Left lung (tissue), 14 donors: ENCODE measurements around the gene CEP57. TPM values are rescaled to one million over a fixed set of nuclear protein-coding genes. Genes with fewer than 3 reads are reported as not detected.

Source experiments
- ATAC-seq: fragments of 200-7000 bp; cut with Tn5 transposase; one replicate; pipeline ENCODE4 v1.9.1; 2020; ENCODE audit warnings: moderate library complexity
- DNase-seq, 4 donors: peaks; one replicate each; pipeline ENCODE4 v3.0.0-alpha.2; 2013 to 2020
- H3K27ac ChIP-seq, 2 donors: fragments of 200-600 bp; sonication (generic) in 1 of 2; one replicate each; pipeline versions ENCODE4 v1.5.0 to v1.8.0; 2020 to 2021
- H3K27me3 ChIP-seq, 2 donors: fragments of 200-600 bp; sonication (generic) in 1 of 2; one replicate each; pipeline versions ENCODE4 v1.5.0 to v1.8.0; 2020 to 2021
- H3K36me3 ChIP-seq, 2 donors: fragments of 200-600 bp; sonication (generic) in 1 of 2; one replicate each; pipeline versions ENCODE4 v1.5.0 to v1.8.0; 2020 to 2021
- H3K4me1 ChIP-seq, 2 donors: fragments of 200-600 bp; one replicate each; pipeline ENCODE4 v1.8.0; 2021
- H3K4me3 ChIP-seq, 2 donors: fragments of 200-600 bp; sonication (generic) in 1 of 2; one replicate each; pipeline versions ENCODE4 v1.5.0 to v1.8.0; 2020 to 2021; ENCODE audit warnings: mild to moderate bottlenecking in 1 of 2
- H3K9me3 ChIP-seq, 2 donors: fragments of 200-600 bp; sonication (generic) in 1 of 2; one replicate each; pipeline versions ENCODE4 v1.5.0 to v1.8.0; 2020 to 2021
- CTCF ChIP-seq, 2 donors: fragments of 200-600 bp; sonication (generic) in 1 of 2; IDR thresholded peaks; one replicate each; pipeline versions ENCODE4 v1.5.0 to v1.8.0; 2021; ENCODE audit warnings: antibody characterized with exemption in 2 of 2
- intact Hi-C, 2 donors: fragments of 100-400 bp; cut with DNase I; formaldehyde crosslinking; loops; one replicate each; pipeline versions ENCODE4 v1.11.2 to v1.14.2; 2022
- long read RNA-seq, 12 donors: library from polyadenylated mRNA in 2 of 12; unstranded in 2 of 12; transcript quantifications; one replicate each; pipeline ENCODE4 v2.0.0 and lab custom pipeline, GENCODE V29; 2019 to 2026
- polyA plus RNA-seq, 6 donors: library from polyadenylated mRNA; unstranded; fragments of 120-200 nt; gene quantifications; one replicate each; pipeline ENCODE4 v1.2.1, GENCODE V29; 2013; ENCODE audit not compliant: insufficient read length in 6 of 6
- total RNA-seq, 2 donors: library from RNA; stranded (reverse); fragmentation: NEBNext Ultra II Directional; extraction: Animal tissue kit (Norgen Biotek cat#: 25700); gene quantifications; one replicate each; pipeline ENCODE4 v1.2.1, GENCODE V29; 2021
- donor health status: DM: no; HTN: yes; CAD: no.
- donor health status: DM: no; HTN: no; CAD: no.

CEP57 gene
- 10 to 100 TPM; 28.3 to 37.1 TPM for total RNA-seq
- polyA plus RNA-seq: 100 to 1,000 TPM; 102 to 148 (median 117) TPM
- long read RNA-seq, donor 1, transcript CEP57-210 (7 exons, 2,084 nt): major isoform, 22 of 67 reads
- long read RNA-seq, donor 1, transcript CEP57-209 (3 exons, 2,632 nt): minor isoform, 18 of 67 reads
- long read RNA-seq, donor 1, transcript CEP57-202 (11 exons, 3,178 nt): minor isoform, 6 of 67 reads
- long read RNA-seq, donor 1, partial matches to known transcripts: 20 of 67 reads
- long read RNA-seq, donor 1, other reads (novel, unspliced or antisense): 0 of 67 reads
- long read RNA-seq, donor 2, transcript CEP57-209 (3 exons, 2,632 nt): major isoform, 24 of 60 reads
- long read RNA-seq, donor 2, transcript CEP57-210 (7 exons, 2,084 nt): minor isoform, 15 of 60 reads
- long read RNA-seq, donor 2, partial matches to known transcripts: 11 of 60 reads
- long read RNA-seq, donor 2, other reads (novel, unspliced or antisense): 5 of 60 reads
- long read RNA-seq, donor 3, transcript CEP57-210 (7 exons, 2,084 nt): major isoform, 8 of 22 reads
- long read RNA-seq, donor 3, transcript CEP57-209 (3 exons, 2,632 nt): major isoform, 8 of 22 reads
- long read RNA-seq, donor 3, transcript CEP57-202 (11 exons, 3,178 nt): minor isoform, 5 of 22 reads
- long read RNA-seq, donor 3, partial matches to known transcripts: 0 of 22 reads
- long read RNA-seq, donor 3, other reads (novel, unspliced or antisense): 0 of 22 reads
- long read RNA-seq, donor 4, transcript CEP57-210 (7 exons, 2,084 nt): major isoform, 15 of 32 reads
- long read RNA-seq, donor 4, partial matches to known transcripts: 11 of 32 reads
- long read RNA-seq, donor 4, other reads (novel, unspliced or antisense): 5 of 32 reads
- long read RNA-seq, donor 5, transcript CEP57-202 (11 exons, 3,178 nt): minor isoform, 8 of 49 reads
- long read RNA-seq, donor 5, transcript CEP57-210 (7 exons, 2,084 nt): major isoform, 14 of 49 reads
- long read RNA-seq, donor 5, transcript CEP57-209 (3 exons, 2,632 nt): minor isoform, 9 of 49 reads
- long read RNA-seq, donor 5, partial matches to known transcripts: 17 of 49 reads
- long read RNA-seq, donor 5, other reads (novel, unspliced or antisense): 0 of 49 reads
- long read RNA-seq, donor 6, transcript CEP57-209 (3 exons, 2,632 nt): minor isoform, 9 of 44 reads
- long read RNA-seq, donor 6, transcript CEP57-202 (11 exons, 3,178 nt): major isoform, 11 of 44 reads
- long read RNA-seq, donor 6, transcript CEP57-210 (7 exons, 2,084 nt): minor isoform, 7 of 44 reads
- long read RNA-seq, donor 6, partial matches to known transcripts: 17 of 44 reads
- long read RNA-seq, donor 6, other reads (novel, unspliced or antisense): 0 of 44 reads
- long read RNA-seq, donor 7, transcript CEP57-210 (7 exons, 2,084 nt): minor isoform, 6 of 26 reads
- long read RNA-seq, donor 7, transcript CEP57-209 (3 exons, 2,632 nt): major isoform, 13 of 26 reads
- long read RNA-seq, donor 7, transcript CEP57-202 (11 exons, 3,178 nt): minor isoform, 7 of 26 reads
- long read RNA-seq, donor 7, partial matches to known transcripts: 0 of 26 reads
- long read RNA-seq, donor 7, other reads (novel, unspliced or antisense): 0 of 26 reads
- long read RNA-seq, donor 8, transcript CEP57-209 (3 exons, 2,632 nt): major isoform, 15 of 22 reads
- long read RNA-seq, donor 8, partial matches to known transcripts: 0 of 22 reads
- long read RNA-seq, donor 8, other reads (novel, unspliced or antisense): 0 of 22 reads
- long read RNA-seq, donor 9: 0 reads
- long read RNA-seq, donor 10, transcript CEP57-210 (7 exons, 2,084 nt): major isoform, 13 of 16 reads
- long read RNA-seq, donor 10, partial matches to known transcripts: 2 of 16 reads
- long read RNA-seq, donor 10, other reads (novel, unspliced or antisense): 0 of 16 reads
- long read RNA-seq, donor 11, transcript CEP57-210 (7 exons, 2,084 nt): major isoform, 15 of 31 reads
- long read RNA-seq, donor 11, transcript CEP57-209 (3 exons, 2,632 nt): minor isoform, 10 of 31 reads
- long read RNA-seq, donor 11, transcript CEP57-202 (11 exons, 3,178 nt): minor isoform, 5 of 31 reads
- long read RNA-seq, donor 11, partial matches to known transcripts: 0 of 31 reads
- long read RNA-seq, donor 11, other reads (novel, unspliced or antisense): 0 of 31 reads
- long read RNA-seq, donor 12, transcript CEP57-202 (11 exons, 3,178 nt): minor isoform, 5 of 34 reads
- long read RNA-seq, donor 12, transcript CEP57-209 (3 exons, 2,632 nt): major isoform, 10 of 34 reads
- long read RNA-seq, donor 12, transcript CEP57-210 (7 exons, 2,084 nt): minor isoform, 9 of 34 reads
- long read RNA-seq, donor 12, partial matches to known transcripts: 10 of 34 reads
- long read RNA-seq, donor 12, other reads (novel, unspliced or antisense): 0 of 34 reads

GRCh38 chr11:95790123-95790932, at the start of gene CEP57:
TSS of gene CEP57 (plus strand) at chr11:95790498. CDS start at chr11:95790699, 201 bp downstream.
- peaks cover 0 to 22% of the 10 kb centered on the region in 2 donors for H3K36me3 ChIP-seq
- H3K4me1 ChIP-seq: peaks cover 12 to 35% of the 10 kb centered on the region in 2 donors
- peak within 1 kb of the TSS; percentile 93 to 95 for H3K4me3 ChIP-seq
- peak within 1 kb of the TSS; percentile 98 to 100 for H3K27ac ChIP-seq
- H3K27me3 ChIP-seq: no peaks in the 10 kb centered on the region
- no peak for TF ChIP-seq CTCF (IDR thresholded peaks at IDR 0.05)
- H3K9me3 ChIP-seq: no peaks in the 10 kb centered on the region
- peak; percentile 88 for ATAC-seq
- intact Hi-C loops: no loop called here
- peak; percentile 95 to 99 (median 98) for DNase-seq

GRCh38 chr11:95750101-95750500, 40.2 kb upstream of the CEP57 start:
- Histone ChIP-seq H3K4me1 (no peaks in the 10 kb centered on the region), H3K9me3 (no peaks in the 10 kb centered on the region), H3K27ac (no peak overlapping the region), H3K4me3 (no peak overlapping the region), H3K27me3 (no peaks in the 10 kb centered on the region), H3K36me3 (no peaks in the 10 kb centered on the region)
- intact Hi-C loops: no loop called here
- DNase-seq (no peak), ATAC-seq (no peak)
- TF ChIP-seq CTCF (IDR thresholded peaks at IDR 0.05): no peak

DNA sequence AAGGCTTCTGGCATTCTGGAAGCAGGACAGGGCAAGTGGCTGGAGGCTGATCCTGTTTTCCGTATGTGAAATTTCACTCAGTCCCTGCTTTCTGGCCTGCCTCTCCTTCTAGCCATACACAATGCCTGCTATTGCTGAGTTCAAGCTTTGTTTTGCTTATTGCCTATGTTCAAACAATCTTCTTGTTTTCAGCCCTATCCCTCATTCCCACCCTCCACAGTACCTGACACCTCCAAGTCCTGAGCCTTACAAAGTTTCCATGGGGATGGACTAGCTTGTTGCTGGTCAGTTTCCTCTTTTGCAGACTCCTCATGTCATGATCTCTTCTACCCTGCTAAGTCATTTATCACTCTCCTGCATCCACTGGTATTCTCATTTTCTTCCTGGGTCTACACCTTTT, 38.8 kb upstream of the CEP57 start:
- DNase-seq (no peak), ATAC-seq (no peak)
- Histone ChIP-seq H3K27me3 (no peaks in the 10 kb centered on the region), H3K9me3 (no peaks in the 10 kb centered on the region), H3K27ac (no peak overlapping the region), H3K4me3 (no peak overlapping the region), H3K4me1 (no peaks in the 10 kb centered on the region), H3K36me3 (no peaks in the 10 kb centered on the region)
- TF ChIP-seq CTCF (IDR thresholded peaks at IDR 0.05): no peak
- intact Hi-C loops: no loop called here
